Measurements from ENCODE around the gene ATP2B2.

The ATP2B2 gene

DNA sequence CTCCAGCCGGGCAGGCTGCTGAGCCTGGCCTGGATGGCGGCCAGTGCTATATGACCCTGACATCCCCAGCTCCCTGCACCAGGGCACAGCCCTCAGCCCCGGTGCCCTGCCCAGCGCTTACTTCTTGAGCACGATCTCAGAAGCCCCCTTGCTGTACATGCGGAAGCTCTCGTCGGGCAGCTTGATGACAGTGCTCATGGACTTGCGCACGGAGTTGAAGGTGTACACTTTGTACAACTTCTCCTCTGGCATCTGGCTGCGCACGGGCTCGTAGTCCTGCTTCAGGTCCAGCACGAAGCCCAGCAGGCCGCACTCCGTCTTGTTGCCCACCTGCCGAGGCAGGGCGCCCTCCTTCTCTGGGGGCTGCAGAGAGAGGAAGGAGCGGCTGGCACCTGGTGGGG, 145.6 kb downstream of the ATP2B2 start:
- DNase-seq, result no peak
- in situ Hi-C loops (cut with MboI; ENCODE audit: low pct_unique_long_range_greater_than_20kb, low sequenced_read_pairs), result no loop called here

DNA sequence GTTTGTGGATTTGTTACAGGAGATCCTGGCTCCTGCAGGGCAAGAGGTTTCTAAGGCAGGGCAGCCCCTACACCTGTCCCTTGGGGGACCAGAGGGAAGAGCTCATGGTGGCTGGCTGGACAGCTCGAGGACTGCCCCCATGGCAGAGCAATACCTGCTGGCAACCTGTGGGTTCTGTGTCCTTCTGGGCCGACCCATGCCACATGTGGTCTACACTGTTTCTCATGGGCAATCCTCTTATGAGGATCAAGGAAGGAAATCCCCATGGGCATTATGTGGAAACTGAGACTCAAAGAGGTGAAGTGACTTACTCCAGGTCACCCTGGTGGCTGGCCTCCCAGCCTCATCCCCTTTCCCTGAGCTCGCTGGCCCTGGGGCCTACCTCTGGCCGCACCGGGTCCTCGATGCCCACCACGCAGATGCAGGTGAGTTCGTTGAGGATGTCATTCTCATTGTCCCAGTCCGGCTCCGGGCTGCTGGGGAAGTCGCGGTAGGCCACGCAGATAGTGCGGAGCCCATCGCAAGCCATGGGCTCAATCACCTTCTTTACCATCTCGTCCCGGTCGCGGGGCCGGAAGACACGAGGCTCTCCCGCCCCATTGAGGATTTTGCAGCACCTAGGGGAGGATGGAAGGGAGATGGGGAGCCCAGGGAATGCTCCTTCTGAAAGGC, 146.9 kb downstream of the ATP2B2 start:
- DNase-seq, result no peak
- in situ Hi-C loops (cut with MboI; ENCODE audit: low pct_unique_long_range_greater_than_20kb, low sequenced_read_pairs), result no loop called here

DNA sequence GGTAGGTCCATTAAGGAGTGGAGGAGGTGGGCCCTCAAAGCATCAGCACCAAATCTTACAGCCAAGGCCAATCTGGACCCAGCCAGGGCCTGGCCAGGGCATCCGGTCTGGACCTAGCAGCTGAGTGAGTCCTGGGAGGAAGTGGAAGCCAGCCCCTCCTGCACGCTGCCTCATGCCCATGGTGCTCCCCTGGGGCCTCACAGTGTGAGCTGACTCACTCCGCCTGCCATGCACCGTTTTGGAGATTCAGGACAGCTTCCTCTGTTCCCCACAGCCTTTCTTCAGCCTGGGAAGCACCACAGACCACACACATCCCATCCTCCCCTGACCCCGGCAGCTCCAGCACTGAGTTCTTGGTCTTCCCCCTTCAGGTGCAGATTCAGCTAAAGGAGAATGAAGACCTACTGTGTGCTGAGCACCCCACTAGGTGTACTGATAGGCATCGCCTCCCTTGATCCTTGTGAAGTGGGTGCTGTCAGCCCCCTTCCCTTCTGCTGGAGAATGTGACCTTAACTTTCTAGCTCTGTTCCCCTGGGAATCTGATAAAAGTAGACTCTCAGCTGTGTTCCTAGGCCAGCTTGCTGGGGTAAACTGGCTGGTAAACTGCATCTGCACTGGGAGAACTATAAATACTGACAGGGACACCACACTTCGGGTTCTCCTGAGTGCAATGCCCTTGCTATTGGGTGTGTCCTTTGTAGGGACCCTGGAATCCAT, 147.6 kb downstream of the ATP2B2 start:
- in situ Hi-C loops (cut with MboI; ENCODE audit: low pct_unique_long_range_greater_than_20kb, low sequenced_read_pairs), result no loop called here
- DNase-seq, result peak; percentile 20

DNA sequence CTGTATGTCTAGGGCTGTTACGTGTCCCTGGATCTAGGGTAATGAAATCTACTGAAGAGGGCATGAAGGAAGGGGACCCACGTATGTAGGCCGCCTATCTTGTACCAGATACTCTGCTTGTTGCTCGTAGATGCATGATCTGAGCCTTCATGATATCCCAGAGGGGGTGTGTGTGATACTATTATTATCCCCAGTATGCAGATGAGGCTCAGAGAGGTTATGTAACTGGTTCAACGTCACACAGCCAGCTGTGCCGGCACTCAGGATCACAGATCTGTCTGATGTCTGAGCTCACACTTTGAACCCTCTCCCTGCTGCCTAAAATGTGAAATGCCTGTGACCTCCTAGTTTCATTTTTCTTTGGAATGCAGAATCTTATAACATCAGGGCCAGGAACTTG, 148.3 kb downstream of the ATP2B2 start:
- DNase-seq, result no peak
- in situ Hi-C loops (cut with MboI; ENCODE audit: low pct_unique_long_range_greater_than_20kb, low sequenced_read_pairs), result no loop called here

DNA sequence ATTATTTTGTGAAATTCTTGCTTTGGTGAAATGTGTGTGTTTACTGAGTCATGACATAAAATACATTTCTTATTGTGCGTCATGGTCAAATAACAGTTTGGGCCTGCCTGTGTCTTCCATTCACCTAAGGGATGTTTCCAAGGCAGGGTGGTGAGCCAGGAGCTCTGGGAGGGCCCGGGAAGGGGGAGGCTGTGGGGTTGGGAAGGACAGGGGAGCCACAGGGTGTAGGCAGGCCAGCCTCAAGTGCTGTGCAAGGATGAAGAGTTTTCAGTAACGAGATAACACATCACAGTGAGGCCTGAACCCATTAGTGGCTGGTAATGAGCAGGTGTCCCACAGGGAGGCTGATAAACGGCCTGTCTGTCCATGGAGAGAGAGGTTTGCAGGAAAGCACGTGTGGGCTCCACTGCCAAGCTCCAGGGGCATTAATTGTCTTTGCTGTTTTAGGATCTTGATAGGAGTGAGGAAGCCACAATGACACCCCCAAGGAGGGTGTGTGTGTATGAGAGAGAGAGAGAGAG, 148.9 kb downstream of the ATP2B2 start:
- no peak for DNase-seq
- in situ Hi-C loops (cut with MboI; ENCODE audit: low pct_unique_long_range_greater_than_20kb, low sequenced_read_pairs), result no loop called here

DNA sequence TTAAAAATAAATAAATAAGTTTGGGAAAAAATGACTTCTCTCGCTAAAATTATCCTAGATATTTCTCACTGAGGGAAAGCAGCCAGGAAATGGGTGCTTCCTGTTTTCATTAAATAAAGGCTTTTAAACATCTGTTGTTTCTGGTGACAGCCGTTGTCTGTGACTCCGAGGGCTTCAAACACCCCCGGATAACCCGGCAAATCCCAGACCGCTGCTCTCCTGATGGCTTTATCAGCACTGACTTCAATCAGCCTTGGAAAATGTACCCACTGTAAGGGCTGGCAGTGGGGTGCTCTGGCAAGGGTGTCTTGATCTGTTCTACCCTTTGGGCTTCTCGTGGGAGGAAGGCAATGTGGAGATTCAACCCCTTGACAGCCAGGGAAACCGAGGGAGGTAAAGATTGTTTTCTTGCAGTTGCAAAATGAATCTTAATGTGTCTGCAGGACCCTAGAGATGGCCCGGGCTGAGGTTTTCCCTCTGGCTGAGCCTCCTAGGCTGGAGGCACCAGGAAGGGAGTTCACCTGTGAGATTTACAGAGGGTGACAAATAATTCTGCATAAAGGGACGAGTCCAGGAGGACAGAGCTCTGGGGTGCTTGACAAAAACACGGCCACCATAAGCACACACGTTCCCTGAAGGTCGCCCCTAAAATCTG, 150.9 kb downstream of the ATP2B2 start:
- DNase-seq, result peak; percentile 19
- in situ Hi-C loops (cut with MboI; ENCODE audit: low pct_unique_long_range_greater_than_20kb, low sequenced_read_pairs), result no loop called here

DNA sequence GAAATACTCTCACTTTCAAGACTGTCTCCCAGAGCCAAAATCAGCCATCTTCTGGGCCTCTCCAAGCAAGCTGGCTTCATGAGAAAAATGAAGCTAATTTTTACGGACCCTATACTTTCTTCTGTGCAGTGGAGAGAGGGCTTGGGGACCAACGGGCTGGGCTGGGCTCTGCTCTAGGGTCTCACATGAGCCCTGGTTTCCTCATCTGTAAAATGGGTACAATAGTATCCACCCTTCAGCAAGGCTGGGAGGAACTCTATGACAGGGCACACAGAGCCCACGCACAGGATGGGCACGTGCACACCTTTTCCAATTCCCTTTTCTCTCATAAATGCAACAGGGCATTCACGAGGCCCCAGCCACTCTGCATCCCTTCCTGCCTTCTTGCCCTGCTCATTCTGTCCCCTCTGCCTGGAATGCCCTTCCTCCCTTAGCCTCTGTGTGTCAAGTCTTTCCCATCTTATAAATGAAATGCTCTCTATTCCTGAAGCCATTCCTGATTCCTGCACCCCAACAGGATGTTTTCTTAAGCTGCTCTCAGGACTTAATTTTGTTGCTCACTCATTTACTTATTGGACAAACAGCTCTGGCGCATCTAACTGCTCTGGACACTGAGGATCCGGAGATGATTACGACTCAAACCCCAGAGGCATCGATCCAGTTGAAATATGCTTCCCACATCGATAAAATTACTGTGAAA, 151.6 kb downstream of the ATP2B2 start:
- in situ Hi-C loops (cut with MboI; ENCODE audit: low pct_unique_long_range_greater_than_20kb, low sequenced_read_pairs), result no loop called here
- no peak for DNase-seq

DNA sequence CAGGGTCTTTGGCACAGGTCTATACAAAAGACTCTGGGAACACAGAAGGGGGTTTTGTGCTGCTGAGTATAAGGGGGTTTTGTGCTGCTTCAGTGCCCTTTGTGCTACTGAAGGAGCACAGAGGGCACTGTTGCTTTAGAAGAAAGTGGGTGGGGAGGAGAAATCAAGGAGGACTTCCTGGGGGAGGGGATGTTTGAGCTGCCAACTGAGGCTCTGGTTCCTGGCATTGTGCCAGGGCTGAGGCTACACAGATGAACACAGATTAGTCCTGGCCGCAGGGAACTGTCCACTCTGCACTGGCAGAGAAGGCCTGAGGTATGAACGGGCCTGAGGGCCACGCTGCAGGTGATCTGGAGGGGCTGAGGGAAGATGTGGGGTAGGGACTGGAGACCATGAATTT, 152.2 kb downstream of the ATP2B2 start:
- no peak for DNase-seq
- in situ Hi-C loops (cut with MboI; ENCODE audit: low pct_unique_long_range_greater_than_20kb, low sequenced_read_pairs), result no loop called here

DNA sequence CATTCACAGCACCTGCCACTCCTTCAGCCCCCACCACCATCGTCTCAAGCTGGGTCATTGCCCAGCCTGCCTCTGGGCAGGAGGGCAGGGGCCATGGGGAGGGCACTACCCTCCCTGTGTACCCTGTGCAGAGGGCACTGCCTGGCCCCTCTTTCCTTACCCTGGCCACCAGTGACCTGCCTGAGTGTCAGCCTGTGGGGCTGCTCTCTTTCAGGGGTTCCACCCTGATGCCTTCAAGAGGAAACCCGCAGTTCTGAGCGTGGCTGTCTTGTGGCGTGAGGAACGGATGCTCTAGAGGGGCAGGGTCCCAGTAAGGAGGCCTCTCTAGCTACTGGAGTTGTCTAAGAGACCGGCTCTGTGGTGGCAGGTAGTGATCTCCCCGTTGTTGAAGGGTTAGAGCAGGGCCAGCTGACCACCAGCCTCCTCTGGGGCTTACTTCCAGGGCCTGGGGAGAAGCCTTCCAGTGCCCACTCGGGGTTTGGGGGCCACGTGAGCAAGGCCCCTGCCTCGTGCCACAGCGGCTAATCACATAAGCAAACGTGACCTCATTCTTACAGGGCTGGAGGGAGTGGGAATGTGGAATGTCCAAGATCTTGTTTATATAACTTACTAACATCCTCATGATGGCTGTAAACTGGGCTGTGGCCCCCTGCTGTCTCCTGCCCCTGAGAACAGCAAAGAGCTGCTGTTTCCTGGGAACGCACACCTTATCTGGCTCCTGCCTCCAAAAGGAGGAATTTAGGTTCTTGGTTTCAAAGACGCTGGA, 153.1 kb downstream of the ATP2B2 start:
- no peak for DNase-seq

DNA sequence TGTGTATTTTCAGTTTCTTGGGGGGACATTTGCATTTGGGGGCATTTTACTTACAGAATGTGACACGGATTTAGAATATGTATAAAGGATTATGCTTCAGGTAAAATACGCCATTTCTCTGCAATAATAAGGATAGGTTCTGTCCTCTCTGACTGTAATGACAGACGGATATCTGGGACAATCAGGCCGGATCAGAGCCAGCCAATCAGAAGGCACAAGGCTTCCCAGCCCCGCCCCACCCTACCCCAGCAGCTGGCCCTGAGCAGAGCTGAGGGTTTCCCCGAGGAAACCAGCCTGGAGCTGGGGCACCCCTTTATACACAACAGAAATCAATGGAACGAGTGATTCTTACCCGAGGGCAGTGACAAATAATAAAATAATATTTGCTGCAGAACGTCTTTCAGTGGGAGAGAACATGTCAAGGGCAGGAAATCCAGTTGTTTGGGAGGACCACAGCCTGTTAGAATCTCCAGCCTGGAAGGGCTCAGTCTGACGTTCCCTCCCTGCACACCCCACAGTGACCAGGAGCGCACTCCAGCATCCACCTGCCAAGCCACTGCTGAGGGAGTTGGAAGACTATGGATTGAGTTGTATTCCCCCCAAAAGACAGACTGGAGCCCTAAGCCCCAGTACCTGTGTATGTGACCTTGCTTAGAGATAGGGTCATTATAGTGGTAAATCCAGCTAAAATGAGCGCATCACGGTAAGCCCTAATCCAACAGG, 154.2 kb downstream of the ATP2B2 start:
- no peak for DNase-seq
- in situ Hi-C loops (cut with MboI; ENCODE audit: low pct_unique_long_range_greater_than_20kb, low sequenced_read_pairs), result no loop called here

More for the DNA sequence above, 153.1 kb downstream of the ATP2B2 start:
- in situ Hi-C loops (cut with MboI; ENCODE audit: low pct_unique_long_range_greater_than_20kb, low sequenced_read_pairs), result no loop called here

DNA sequence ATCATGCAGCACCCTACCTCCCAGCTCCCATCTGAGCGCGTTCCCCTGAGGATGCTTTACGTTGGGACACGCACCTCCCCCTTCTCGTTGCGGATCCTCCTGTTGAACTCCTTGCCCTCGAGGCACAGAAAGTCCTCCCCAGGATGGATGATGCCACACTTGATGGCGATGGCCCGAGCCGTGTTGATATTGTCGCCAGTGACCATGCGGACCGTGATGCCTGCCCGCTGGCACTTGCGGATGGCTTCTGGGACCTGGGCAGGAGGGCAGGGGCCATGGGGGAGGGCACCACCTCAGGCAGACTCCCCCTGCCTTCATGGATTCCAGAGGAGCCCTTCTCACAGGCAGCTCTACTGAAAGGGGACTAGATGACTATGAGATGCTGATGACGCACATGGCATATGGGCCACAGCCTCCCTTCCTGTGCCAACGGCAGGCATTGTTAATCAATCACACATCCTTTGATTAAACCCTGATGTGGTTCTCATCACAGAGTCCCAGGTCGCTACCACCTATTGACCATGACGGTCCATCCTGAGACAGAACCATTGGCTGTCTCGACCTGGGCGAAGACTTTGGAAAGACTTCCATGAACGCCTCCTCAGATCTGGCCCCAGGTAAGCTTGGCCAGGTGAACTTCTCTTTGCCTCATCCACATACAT, 154.9 kb downstream of the ATP2B2 start:
- in situ Hi-C loops (cut with MboI; ENCODE audit: low pct_unique_long_range_greater_than_20kb, low sequenced_read_pairs), result no loop called here
- DNase-seq, result no peak

DNA sequence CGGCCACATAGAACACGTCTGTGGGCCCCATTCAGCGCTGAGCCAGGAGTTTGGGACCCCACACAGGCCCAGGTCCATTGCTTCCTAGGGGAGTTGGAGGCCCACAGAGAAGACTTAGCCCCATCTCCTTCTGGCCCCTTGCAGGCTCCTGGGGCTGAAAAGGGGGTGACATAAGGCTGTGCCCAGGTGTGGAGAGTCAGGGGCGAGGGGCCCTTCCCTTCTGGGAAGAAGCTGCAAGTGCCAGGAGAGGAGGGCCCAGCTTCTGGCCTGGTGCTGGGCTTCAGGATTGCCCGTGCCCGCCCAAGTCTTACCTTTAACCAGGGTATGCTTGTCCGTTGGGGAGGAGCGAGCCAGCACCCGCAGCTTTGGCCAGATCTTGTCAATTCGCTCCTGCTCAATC, 155.6 kb downstream of the ATP2B2 start:
- in situ Hi-C loops (cut with MboI; ENCODE audit: low pct_unique_long_range_greater_than_20kb, low sequenced_read_pairs), result loop anchor here (25.0 kb wide), 1 partner anchor 388 kb away; no protein-coding TSS in a partner anchor
- DNase-seq, result no peak

DNA sequence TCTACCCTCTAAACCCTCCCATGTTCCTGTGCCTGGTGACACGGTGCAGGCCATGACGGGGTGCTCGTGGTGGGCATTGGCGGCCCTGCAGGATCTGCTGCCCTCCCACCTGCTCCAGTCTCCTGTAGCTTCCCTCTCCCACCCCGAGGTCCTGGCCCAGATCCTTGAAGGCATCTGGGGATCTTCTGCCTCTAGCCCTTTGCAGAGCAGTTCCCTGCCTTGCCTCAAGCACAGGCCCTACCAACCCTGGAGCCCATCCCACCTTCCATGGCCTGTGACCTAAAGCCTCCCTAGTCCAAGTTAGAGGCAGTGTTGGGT, 157.0 kb downstream of the ATP2B2 start:
- DNase-seq, result no peak
- in situ Hi-C loops (cut with MboI; ENCODE audit: low pct_unique_long_range_greater_than_20kb, low sequenced_read_pairs), result loop anchor here (25.0 kb wide), 1 partner anchor 389 kb away; no protein-coding TSS in a partner anchor

DNA sequence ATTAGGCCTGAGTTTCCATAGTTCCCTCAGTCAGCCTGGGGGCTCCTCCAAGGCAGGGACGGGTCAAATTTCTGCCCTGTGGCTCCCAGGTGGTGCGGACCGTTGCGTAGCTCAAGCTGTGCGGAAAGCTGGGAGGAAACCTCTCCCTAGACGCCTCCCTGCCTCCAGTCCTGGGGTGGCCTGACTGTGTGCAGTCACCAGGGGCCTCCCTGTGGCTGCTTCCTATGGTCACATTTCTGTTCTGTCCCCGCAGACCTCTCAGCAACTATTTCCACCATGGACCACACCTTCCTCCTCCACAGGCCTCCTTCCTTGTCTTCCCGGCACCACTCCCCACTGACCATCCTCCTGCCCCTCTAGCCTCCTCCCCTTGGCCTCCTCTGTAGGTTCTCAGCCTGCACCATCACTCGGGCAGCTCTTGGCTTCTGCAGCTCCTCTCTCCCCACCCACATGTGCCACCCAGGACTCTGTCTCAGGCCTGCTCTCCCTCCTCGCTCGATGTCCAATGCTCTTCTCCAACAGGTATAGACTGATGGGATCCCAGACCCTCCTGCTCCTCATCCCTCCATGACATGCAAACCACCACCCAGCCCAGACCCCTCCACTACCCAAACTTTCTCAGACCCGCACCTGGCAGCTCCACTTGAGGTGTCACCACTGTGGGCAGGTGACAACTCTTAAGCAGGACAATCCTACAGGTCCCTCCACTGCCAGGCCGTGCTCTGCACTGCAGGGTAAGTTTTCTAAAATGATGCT, 157.6 kb downstream of the ATP2B2 start:
- in situ Hi-C loops (cut with MboI; ENCODE audit: low pct_unique_long_range_greater_than_20kb, low sequenced_read_pairs), result loop anchor here (25.0 kb wide), 1 partner anchor 389 kb away; no protein-coding TSS in a partner anchor

DNA sequence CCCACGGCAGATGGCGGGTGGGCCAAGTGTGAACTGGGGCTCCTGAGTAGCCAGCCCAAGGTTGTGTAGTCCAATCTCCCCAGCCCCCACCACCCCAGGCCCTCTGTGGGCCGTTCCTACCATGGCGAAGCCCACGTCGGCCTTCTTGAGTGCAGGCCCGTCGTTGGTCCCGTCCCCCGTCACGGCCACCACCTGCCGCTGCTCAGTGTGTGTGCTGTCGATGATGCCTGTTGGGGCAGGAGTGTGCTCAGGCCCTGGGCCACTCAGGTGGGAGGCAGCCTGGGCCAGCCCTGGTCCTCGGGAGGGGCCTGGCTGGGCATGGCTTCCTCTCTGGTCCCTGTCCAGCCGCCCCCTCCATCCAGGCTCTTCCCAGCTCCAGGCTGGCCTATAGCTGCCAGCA, 159.5 kb downstream of the ATP2B2 start:
- DNase-seq, result no peak
- in situ Hi-C loops (cut with MboI; ENCODE audit: low pct_unique_long_range_greater_than_20kb, low sequenced_read_pairs), result loop anchor here (25.0 kb wide), 1 partner anchor 391 kb away; no protein-coding TSS in a partner anchor

More for the DNA sequence above, 157.6 kb downstream of the ATP2B2 start:
- no peak for DNase-seq

DNA sequence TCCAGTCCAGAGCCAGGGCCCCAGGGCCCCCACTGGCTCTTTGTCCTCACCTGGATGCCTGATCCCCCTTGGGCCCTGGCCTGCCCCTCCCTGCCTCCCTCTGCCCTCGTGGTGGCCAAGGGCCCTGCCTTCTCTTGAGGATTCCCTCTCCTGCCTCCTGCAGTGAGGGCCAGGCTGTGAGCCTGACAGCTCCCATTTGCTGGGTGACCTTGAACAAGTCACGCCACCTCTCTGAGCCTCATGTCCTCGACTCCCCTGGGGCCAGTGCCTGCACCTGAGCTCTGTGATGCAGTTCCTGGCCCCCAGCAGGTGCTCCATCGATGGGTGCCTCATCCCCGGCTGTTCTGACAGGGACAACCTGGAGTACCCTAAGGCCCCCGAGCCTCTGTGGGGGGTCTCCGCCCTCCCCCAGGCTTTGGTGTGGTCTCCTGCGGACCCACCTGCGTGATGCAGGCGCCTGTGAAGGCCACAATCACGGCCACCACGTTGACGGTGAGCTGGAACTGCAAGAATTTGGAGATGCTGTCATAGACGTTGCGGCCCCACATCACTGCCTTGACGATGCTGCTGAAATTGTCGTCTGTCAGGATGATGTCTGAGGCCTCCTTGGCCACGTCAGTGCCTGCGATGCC, 160.3 kb downstream of the ATP2B2 start:
- in situ Hi-C loops (cut with MboI; ENCODE audit: low pct_unique_long_range_greater_than_20kb, low sequenced_read_pairs), result loop anchor here (25.0 kb wide), 1 partner anchor 392 kb away; no protein-coding TSS in a partner anchor
- no peak for DNase-seq
